ENCODE results near the gene LHFPL4.
"Not testable (repeated sequence)": the region's sequence is repeated elsewhere in the genome, so short reads cannot be mapped to it uniquely, and the experiment has no call there.

Gene LHFPL4

GRCh38 chr3:9536212-9536611 is 17.4 kb downstream of the LHFPL4 start:
- DNase-seq (ENCODE audit: low read depth): no peak

GRCh38 chr3:9534429-9534828 is 19.2 kb downstream of the LHFPL4 start:
- no peak for DNase-seq (ENCODE audit: low read depth)

GRCh38 chr3:9525078-9525477 is 28.5 kb downstream of the LHFPL4 start:
- no peak for DNase-seq (ENCODE audit: low read depth)

- no peak for DNase-seq (ENCODE audit: low read depth)
These were observed 38.7 kb downstream of the LHFPL4 start for GRCh38 chr3:9514956-9515355.

- no peak for DNase-seq (ENCODE audit: low read depth)
These were observed 39.3 kb downstream of the LHFPL4 start for GRCh38 chr3:9514306-9514705.

- no peak for DNase-seq (ENCODE audit: low read depth)
These were observed 41.1 kb downstream of the LHFPL4 start for GRCh38 chr3:9512456-9513045.

GRCh38 chr3:9508781-9509180 is 44.8 kb downstream of the LHFPL4 start:
- no peak for DNase-seq (ENCODE audit: low read depth)

GRCh38 chr3:9507586-9508578 is 45.7 kb downstream of the LHFPL4 start:
- no peak for DNase-seq (ENCODE audit: low read depth)

- peak; percentile 15 for DNase-seq (ENCODE audit: low read depth)
These were observed 50.3 kb downstream of the LHFPL4 start for GRCh38 chr3:9503283-9503682.

GRCh38 chr3:9501226-9501625 is 52.4 kb downstream of the LHFPL4 start:
- DNase-seq (ENCODE audit: low read depth): no peak

GRCh38 chr3:9500108-9501050 is 53.2 kb downstream of the LHFPL4 start:
- DNase-seq (ENCODE audit: low read depth): peak; percentile 16

GRCh38 chr3:9499455-9500107 is 54.0 kb downstream of the LHFPL4 start:
- no peak for DNase-seq (ENCODE audit: low read depth)

GRCh38 chr3:9498781-9499180 is 54.8 kb downstream of the LHFPL4 start:
- DNase-seq (ENCODE audit: low read depth): no peak

- no peak for DNase-seq (ENCODE audit: low read depth)
These were observed 55.6 kb downstream of the LHFPL4 start for GRCh38 chr3:9497821-9498565.

GRCh38 chr3:9496893-9497292 is 56.7 kb downstream of the LHFPL4 start:
- no peak for DNase-seq (ENCODE audit: low read depth)

- DNase-seq (ENCODE audit: low read depth): not testable (repeated sequence)
These were observed 59.6 kb downstream of the LHFPL4 start for GRCh38 chr3:9494036-9494435.

- DNase-seq (ENCODE audit: low read depth): no peak
These were observed 62.1 kb downstream of the LHFPL4 start for GRCh38 chr3:9491506-9491905.

- no peak for DNase-seq (ENCODE audit: low read depth)
These were observed 68.4 kb downstream of the LHFPL4 start for GRCh38 chr3:9485248-9485647.

- no peak for DNase-seq (ENCODE audit: low read depth)
These were observed 73.4 kb downstream of the LHFPL4 start for GRCh38 chr3:9480265-9480664.

GRCh38 chr3:9476935-9477334 is 76.7 kb downstream of the LHFPL4 start:
- no peak for DNase-seq (ENCODE audit: low read depth)

- DNase-seq (ENCODE audit: low read depth): no peak
These were observed 79.1 kb downstream of the LHFPL4 start for GRCh38 chr3:9474482-9474881.
